ENCODE data around the gene CELA2A. TPM values are rescaled to one million over a fixed set of nuclear protein-coding genes. Genes with fewer than 3 reads are reported as not detected.
"Not testable (repeated sequence)": the region's sequence is repeated elsewhere in the genome, so short reads cannot be mapped to it uniquely, and the experiment has no call there.

Gene CELA2A
- total RNA-seq, 3 donors from 2014 or later = not detected

DNA sequence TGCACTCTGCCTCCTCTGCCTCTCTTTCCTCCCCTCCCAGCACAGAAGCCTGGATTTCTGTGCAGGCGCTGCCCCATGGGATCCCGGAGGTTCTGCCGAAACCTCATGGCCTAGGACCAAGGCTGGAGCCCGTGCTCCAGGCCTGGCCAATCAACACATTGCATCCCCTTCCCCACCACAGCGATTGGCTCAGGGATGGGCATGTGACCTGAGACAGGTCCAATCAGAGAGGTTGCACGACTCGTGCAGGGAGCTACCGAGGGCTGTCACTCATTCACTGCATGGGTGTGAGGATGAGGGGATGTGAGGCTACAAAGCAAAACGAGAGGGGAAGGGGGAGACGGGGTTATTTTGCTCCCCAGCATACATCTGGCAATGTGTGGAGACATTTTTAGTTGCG, 16.1 kb downstream of the CELA2A start:
- no peaks in the 10 kb centered on the region for H3K36me3 ChIP-seq
- no peaks in the 10 kb centered on the region for H3K27me3 ChIP-seq
- H3K4me1 ChIP-seq = no peaks in the 10 kb centered on the region
- intact Hi-C loops (cut with DNase I; ENCODE audit: low total_unique reads) = no loop called here
- H3K4me3 ChIP-seq = no peak overlapping the region
- no peak for TF ChIP-seq POLR2A (IDR thresholded peaks at IDR 0.05)
- TF ChIP-seq POLR2AphosphoS5 (IDR thresholded peaks at IDR 0.05) = no peak
- TF ChIP-seq, protein P1, sequence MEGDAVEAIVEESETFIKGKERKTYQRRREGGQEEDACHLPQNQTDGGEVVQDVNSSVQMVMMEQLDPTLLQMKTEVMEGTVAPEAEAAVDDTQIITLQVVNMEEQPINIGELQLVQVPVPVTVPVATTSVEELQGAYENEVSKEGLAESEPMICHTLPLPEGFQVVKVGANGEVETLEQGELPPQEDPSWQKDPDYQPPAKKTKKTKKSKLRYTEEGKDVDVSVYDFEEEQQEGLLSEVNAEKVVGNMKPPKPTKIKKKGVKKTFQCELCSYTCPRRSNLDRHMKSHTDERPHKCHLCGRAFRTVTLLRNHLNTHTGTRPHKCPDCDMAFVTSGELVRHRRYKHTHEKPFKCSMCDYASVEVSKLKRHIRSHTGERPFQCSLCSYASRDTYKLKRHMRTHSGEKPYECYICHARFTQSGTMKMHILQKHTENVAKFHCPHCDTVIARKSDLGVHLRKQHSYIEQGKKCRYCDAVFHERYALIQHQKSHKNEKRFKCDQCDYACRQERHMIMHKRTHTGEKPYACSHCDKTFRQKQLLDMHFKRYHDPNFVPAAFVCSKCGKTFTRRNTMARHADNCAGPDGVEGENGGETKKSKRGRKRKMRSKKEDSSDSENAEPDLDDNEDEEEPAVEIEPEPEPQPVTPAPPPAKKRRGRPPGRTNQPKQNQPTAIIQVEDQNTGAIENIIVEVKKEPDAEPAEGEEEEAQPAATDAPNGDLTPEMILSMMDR (IDR thresholded peaks at IDR 0.05) = no peak
- DNase-seq (ENCODE audit: low spot score in 2 of 2) = no peak
- no peak overlapping the region for H3K27ac ChIP-seq
- H3K9me3 ChIP-seq = no peaks in the 10 kb centered on the region

DNA sequence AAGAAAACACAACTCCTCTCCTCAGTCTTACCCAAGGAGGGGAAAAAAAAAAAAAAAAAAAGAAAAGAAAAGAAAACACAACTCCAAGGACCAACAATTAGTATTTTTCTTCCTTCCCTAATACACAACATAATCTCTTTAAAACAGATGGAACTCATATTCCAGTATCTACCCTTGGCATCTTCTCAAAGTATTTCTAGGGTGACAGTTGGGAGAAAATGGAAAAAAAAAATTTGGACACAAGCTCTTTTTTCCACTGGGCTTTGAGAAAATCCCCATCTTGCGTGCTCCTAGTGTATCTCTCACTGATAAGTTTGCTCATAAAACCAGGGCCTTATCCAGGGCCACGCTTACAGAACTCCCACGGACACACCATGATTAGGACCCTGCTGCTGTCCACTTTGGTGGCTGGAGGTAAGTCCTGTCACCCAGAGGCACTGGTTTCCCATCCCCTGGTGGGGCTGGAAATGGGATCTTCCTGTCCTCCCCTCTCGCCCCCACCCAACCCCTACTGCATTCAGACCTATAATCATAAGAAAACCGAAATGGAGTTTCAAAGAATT, 19.3 kb downstream of the CELA2A start, which contains the start of gene CELA2B:
Gene CELA2B, plus strand, starts transcription at position 353 of the 563 bp plus-strand sequence. Its CDS starts 22 bp downstream, at position 375.
- Histone ChIP-seq H3K9me3 (no peaks in the 10 kb centered on the region), H3K36me3 (no peaks in the 10 kb centered on the region), H3K27ac (no peak within 1 kb of the TSS), H3K27me3 (no peaks in the 10 kb centered on the region), H3K4me3 (no peak within 1 kb of the TSS), H3K4me1 (no peaks in the 10 kb centered on the region)
- DNase-seq (ENCODE audit: low spot score in 2 of 2) = no peak
- TF ChIP-seq POLR2AphosphoS5 (IDR thresholded peaks at IDR 0.05) (no peak), POLR2A (IDR thresholded peaks at IDR 0.05) (no peak)
- TF ChIP-seq, protein P1 (IDR thresholded peaks at IDR 0.05) = no peak
- intact Hi-C loops (cut with DNase I; ENCODE audit: low total_unique reads) = no loop called here

DNA sequence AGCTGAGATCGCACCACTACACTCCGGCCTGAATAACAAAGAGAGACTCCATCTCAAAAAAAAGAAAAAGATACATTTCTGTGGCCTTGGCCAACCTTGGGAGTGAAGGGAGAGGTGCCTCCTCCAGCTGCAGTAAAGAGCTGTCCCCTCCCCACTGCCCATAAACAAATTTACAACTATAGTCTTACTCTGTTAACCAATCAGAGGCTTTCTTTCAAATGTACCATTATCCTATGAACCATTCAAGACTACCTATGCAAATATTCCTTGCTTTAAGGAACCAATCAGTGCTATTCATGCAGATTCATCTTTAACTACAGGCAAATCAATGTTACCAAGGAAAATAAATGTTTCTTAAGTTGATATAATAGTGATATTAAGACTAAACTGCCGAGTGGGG, 20.4 kb downstream of the CELA2A start:
- Histone ChIP-seq H3K9me3 (no peaks in the 10 kb centered on the region), H3K4me1 (no peaks in the 10 kb centered on the region), H3K27ac (no peak overlapping the region), H3K36me3 (no peaks in the 10 kb centered on the region), H3K4me3 (no peak overlapping the region), H3K27me3 (no peaks in the 10 kb centered on the region)
- DNase-seq (ENCODE audit: low spot score in 2 of 2) = no peak
- TF ChIP-seq, protein P1 (IDR thresholded peaks at IDR 0.05) = no peak
- TF ChIP-seq POLR2A (IDR thresholded peaks at IDR 0.05) (no peak), POLR2AphosphoS5 (IDR thresholded peaks at IDR 0.05) (no peak)
- intact Hi-C loops (cut with DNase I; ENCODE audit: low total_unique reads) = no loop called here

DNA sequence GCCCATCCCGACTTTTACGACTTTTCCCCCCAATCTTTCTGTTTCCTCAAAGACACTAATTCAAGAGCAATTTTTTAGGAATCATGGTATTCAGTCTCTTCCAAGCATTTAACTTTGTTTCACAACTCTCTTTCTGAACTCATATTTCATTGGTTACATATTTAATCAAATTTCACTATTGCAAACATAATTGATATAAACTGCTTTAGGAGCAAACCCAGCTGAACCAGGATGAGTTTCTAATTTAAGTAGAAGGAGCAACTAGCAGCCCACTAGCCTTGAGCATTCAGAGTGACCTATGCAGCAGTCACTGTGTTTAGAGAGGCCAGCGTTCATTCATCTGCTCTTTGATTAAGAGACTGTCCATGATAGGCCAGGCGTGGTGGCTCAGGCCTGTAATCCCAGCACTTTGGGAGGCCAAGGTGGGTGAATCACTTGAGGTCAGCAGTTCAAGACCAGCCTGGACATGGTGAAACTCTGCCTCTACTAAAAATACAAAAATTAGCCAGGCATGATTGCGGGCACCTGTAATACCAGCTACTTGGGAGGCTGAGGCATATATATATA, 21.2 kb downstream of the CELA2A start:
- Histone ChIP-seq H3K27me3 (no peaks in the 10 kb centered on the region), H3K9me3 (no peaks in the 10 kb centered on the region), H3K27ac (no peak overlapping the region), H3K36me3 (no peaks in the 10 kb centered on the region), H3K4me3 (no peak overlapping the region), H3K4me1 (no peaks in the 10 kb centered on the region)
- no peak for DNase-seq (ENCODE audit: low spot score in 2 of 2)
- intact Hi-C loops (cut with DNase I; ENCODE audit: low total_unique reads) = no loop called here
- TF ChIP-seq POLR2A (IDR thresholded peaks at IDR 0.05) = no peak
- TF ChIP-seq, protein P1 (IDR thresholded peaks at IDR 0.05) = no peak
- TF ChIP-seq POLR2AphosphoS5 (IDR thresholded peaks at IDR 0.05) = no peak

DNA sequence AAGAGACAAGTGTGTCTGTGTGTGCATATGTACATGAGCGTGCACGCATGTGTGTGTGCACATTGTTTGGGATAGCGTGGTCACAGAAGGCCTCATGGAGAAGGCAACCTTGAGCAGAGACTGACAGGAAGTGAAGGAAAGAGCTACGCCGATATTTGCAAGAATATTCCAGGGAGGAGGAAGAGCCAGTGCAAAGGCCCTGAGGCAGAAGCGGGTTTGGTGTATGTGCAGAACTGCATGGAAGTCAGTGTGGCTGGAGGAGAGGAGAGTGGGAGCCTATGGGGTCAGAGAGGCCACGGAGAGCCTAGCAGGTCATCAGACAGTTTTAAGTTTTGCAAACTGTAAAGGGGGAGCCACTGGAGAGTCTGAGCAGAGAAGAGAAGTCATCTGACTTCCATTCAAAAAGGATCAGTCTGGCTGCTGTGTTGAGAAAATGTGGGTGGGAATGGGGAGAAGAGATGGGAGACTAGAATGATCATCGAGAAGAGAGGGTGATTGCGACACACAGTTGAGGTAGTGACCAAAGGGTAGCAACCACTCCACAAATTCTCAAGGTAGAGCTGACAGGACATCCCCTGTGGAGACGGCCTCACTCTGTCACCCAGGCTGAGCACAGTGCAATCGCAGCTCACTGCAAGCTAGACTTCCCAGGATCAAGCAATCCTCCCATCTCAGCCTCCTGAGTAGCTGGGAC, 23.3 kb downstream of the CELA2A start:
- Histone ChIP-seq H3K4me1 (no peaks in the 10 kb centered on the region), H3K9me3 (no peaks in the 10 kb centered on the region), H3K36me3 (no peaks in the 10 kb centered on the region), H3K27ac (no peak overlapping the region), H3K27me3 (no peaks in the 10 kb centered on the region), H3K4me3 (no peak overlapping the region)
- intact Hi-C loops (cut with DNase I; ENCODE audit: low total_unique reads) = no loop called here
- no peak for TF ChIP-seq POLR2A (IDR thresholded peaks at IDR 0.05)
- TF ChIP-seq POLR2AphosphoS5 (IDR thresholded peaks at IDR 0.05) = no peak
- TF ChIP-seq, protein P1 (IDR thresholded peaks at IDR 0.05) = no peak
- DNase-seq (ENCODE audit: low spot score in 2 of 2) = no peak

DNA sequence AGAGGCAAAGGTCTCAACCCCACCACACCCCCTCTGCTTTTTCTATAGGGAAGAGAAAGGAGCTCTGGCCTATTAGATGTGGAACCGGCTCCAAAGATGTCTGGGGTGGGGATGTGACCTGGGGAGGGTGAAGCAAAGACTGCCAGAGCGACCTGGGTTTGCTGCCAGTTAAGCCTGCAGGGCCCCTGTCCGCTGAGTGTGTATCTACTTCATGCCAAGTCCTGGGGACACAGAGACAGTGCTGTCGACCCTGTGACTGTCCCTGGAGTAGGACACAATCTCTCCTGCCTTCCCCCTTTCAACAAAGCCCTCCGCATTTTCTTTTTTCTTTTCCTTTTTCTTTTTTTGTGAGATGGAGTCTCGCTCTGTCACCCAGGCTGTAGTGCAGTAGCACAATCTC, 25.9 kb downstream of the CELA2A start:
- H3K4me1 ChIP-seq; intact Hi-C loops (cut with DNase I; ENCODE audit: low total_unique reads); H3K4me3 ChIP-seq; H3K27me3 ChIP-seq; H3K27ac ChIP-seq; H3K9me3 ChIP-seq; H3K36me3 ChIP-seq; DNase-seq (ENCODE audit: low spot score in 2 of 2): not testable (repeated sequence)

DNA sequence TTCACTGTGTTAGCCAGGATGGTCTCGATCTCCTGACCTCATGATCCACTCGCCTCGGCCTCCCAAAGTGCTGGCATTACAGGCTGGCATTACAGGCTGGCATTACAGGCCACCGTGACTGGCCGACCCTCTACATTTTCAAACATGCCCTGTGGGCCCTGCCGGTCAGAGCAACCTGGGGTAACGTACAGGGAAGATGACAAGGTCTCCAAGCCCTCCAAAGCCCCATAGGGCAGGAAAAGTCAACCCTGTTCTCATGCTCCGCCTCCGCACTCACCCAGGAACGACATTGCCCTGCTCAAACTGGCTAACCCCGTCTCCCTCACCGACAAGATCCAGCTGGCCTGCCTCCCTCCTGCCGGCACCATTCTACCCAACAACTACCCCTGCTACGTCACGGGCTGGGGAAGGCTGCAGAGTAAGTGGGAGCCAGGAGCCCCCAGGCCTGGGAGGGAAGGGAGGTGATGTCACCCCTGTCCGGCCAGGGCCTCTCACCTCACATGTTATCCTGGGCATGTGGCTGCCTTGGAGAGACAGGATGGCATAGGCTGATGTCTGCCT, 26.5 kb downstream of the CELA2A start:
- H3K36me3 ChIP-seq; H3K27ac ChIP-seq; intact Hi-C loops (cut with DNase I; ENCODE audit: low total_unique reads); H3K9me3 ChIP-seq; H3K4me3 ChIP-seq; H3K4me1 ChIP-seq; H3K27me3 ChIP-seq; DNase-seq (ENCODE audit: low spot score in 2 of 2): not testable (repeated sequence)

All from breast epithelium (tissue), 4 donors.